ENCODE data around the gene OR2A5.

Gene OR2A5

GRCh38 chr7:144086730-144087129 is 38.0 kb downstream of the OR2A5 start:
- TF ChIP-seq POLR2A (IDR thresholded peaks at IDR 0.05; ENCODE audit: low read depth, low read length) (no peak), POLR2AphosphoS5 (IDR thresholded peaks at IDR 0.05; ENCODE audit: low read depth, low read length) (no peak), TAF1 (IDR thresholded peaks at IDR 0.05; ENCODE audit: borderline replicate concordance, low read depth, low read length) (no peak)
- FAIRE-seq (no peak), DNase-seq (ENCODE audit: insufficient read length) (no peak)

- TF ChIP-seq POLR2A (IDR thresholded peaks at IDR 0.05; ENCODE audit: low read depth, low read length) (no peak), POLR2AphosphoS5 (IDR thresholded peaks at IDR 0.05; ENCODE audit: low read depth, low read length) (no peak), TAF1 (IDR thresholded peaks at IDR 0.05; ENCODE audit: borderline replicate concordance, low read depth, low read length) (no peak)
- no peak for DNase-seq (ENCODE audit: insufficient read length)
- no peak for FAIRE-seq
Measured at GRCh38 chr7:144087230-144087629, 38.5 kb downstream of the OR2A5 start.

GRCh38 chr7:144090667-144091066 is 41.9 kb downstream of the OR2A5 start:
- no peak for FAIRE-seq
- no peak for DNase-seq (ENCODE audit: insufficient read length)
- no peak for TF ChIP-seq POLR2AphosphoS5 (IDR thresholded peaks at IDR 0.05; ENCODE audit: low read depth, low read length)

- no peak for DNase-seq (ENCODE audit: insufficient read length)
- TF ChIP-seq POLR2AphosphoS5 (IDR thresholded peaks at IDR 0.05; ENCODE audit: low read depth, low read length) (no peak), POLR2A (IDR thresholded peaks at IDR 0.05; ENCODE audit: low read depth, low read length) (no peak), TAF1 (IDR thresholded peaks at IDR 0.05; ENCODE audit: borderline replicate concordance, low read depth, low read length) (no peak)
- no peak for FAIRE-seq
Measured at GRCh38 chr7:144098776-144099175, 50.0 kb downstream of the OR2A5 start.

GRCh38 chr7:144100607-144101006 is 51.9 kb downstream of the OR2A5 start:
- no peak for TF ChIP-seq POLR2AphosphoS5 (IDR thresholded peaks at IDR 0.05; ENCODE audit: low read depth, low read length)
- TF ChIP-seq TAF1 (IDR thresholded peaks at IDR 0.05; ENCODE audit: borderline replicate concordance, low read depth, low read length) = no peak
- no peak for TF ChIP-seq POLR2A (IDR thresholded peaks at IDR 0.05; ENCODE audit: low read depth, low read length)
- no peak for DNase-seq (ENCODE audit: insufficient read length)
- FAIRE-seq = no peak

- TF ChIP-seq POLR2AphosphoS5 (IDR thresholded peaks at IDR 0.05; ENCODE audit: low read depth, low read length) = no peak
- TF ChIP-seq TAF1 (IDR thresholded peaks at IDR 0.05; ENCODE audit: borderline replicate concordance, low read depth, low read length) = no peak
- FAIRE-seq (no peak), DNase-seq (ENCODE audit: insufficient read length) (no peak)
Measured at GRCh38 chr7:144102041-144102440, 53.3 kb downstream of the OR2A5 start.

GRCh38 chr7:144105211-144105610 is 56.5 kb downstream of the OR2A5 start:
- no peak for TF ChIP-seq TAF1 (IDR thresholded peaks at IDR 0.05; ENCODE audit: borderline replicate concordance, low read depth, low read length)
- no peak for TF ChIP-seq POLR2A (IDR thresholded peaks at IDR 0.05; ENCODE audit: low read depth, low read length)
- no peak for TF ChIP-seq POLR2AphosphoS5 (IDR thresholded peaks at IDR 0.05; ENCODE audit: low read depth, low read length)
- FAIRE-seq (no peak), DNase-seq (ENCODE audit: insufficient read length) (no peak)
